ENCODE data around the gene SYT1. TPM values are rescaled to one million over a fixed set of nuclear protein-coding genes. Genes with fewer than 3 reads are reported as not detected.

The SYT1 gene
- total RNA-seq, 1 donor from 2014 or later, result 33.2 TPM

GRCh38 chr12:79057540-79057939, 193.0 kb downstream of the SYT1 start:
- Histone ChIP-seq H3K9me3 (ENCODE audit: insufficient read depth, low read depth, low read length) (no peaks in the 10 kb centered on the region), H3K79me2 (ENCODE audit: insufficient read depth, low read length) (no peaks in the 10 kb centered on the region), H3K9ac (ENCODE audit: low read length) (no peak overlapping the region), H3K27me3 (ENCODE audit: insufficient read depth, low read length) (no peaks in the 10 kb centered on the region), H2AFZ (ENCODE audit: low read depth, low read length) (no peak overlapping the region), H3K4me2 (ENCODE audit: low read length) (no peak overlapping the region), H3K27ac (ENCODE audit: low read depth, low read length) (peak overlapping the region; percentile 75), H4K20me1 (ENCODE audit: insufficient read depth, low read length) (no peaks in the 10 kb centered on the region), H3K4me1 (ENCODE audit: insufficient read depth, low read length) (peaks cover 27% of the 10 kb centered on the region), H3K36me3 (ENCODE audit: insufficient read depth, low read length) (no peaks in the 10 kb centered on the region), H3K4me3 (ENCODE audit: insufficient read depth, low read depth, low read length) (no peak overlapping the region)
- DNase-seq (ENCODE audit: low read depth), result no peak
- Mint-ChIP-seq H3K9me3 (ENCODE audit: unreplicated experiment) (peaks cover 4% of the 10 kb centered on the region), H3K27ac (ENCODE audit: unreplicated experiment) (peak overlapping the region; percentile 86), H3K4me3 (ENCODE audit: unreplicated experiment) (no peak overlapping the region), H3K36me3 (ENCODE audit: low read depth, unreplicated experiment) (no peaks in the 10 kb centered on the region), H3K27me3 (ENCODE audit: low read depth, unreplicated experiment) (no peaks in the 10 kb centered on the region), H3K4me1 (ENCODE audit: low read depth, unreplicated experiment) (peaks cover 34% of the 10 kb centered on the region)
- TF ChIP-seq EZH2 (IDR thresholded peaks at IDR 0.05; ENCODE audit: insufficient read depth, low read length) (no peak), CTCF (IDR thresholded peaks at IDR 0.05; ENCODE audit: insufficient read depth, low read depth, low read length) (no peak)
- no peak for FAIRE-seq

- FAIRE-seq, result peak; percentile 71
- Histone ChIP-seq H3K9ac (ENCODE audit: low read length) (peak overlapping the region; percentile 7), H3K36me3 (ENCODE audit: insufficient read depth, low read length) (no peaks in the 10 kb centered on the region), H3K27ac (ENCODE audit: low read depth, low read length) (peak overlapping the region; percentile 42), H3K27me3 (ENCODE audit: insufficient read depth, low read length) (no peaks in the 10 kb centered on the region), H3K4me1 (ENCODE audit: insufficient read depth, low read length) (peaks cover 27% of the 10 kb centered on the region), H4K20me1 (ENCODE audit: insufficient read depth, low read length) (no peaks in the 10 kb centered on the region), H3K9me3 (ENCODE audit: insufficient read depth, low read depth, low read length) (no peaks in the 10 kb centered on the region), H3K79me2 (ENCODE audit: insufficient read depth, low read length) (no peaks in the 10 kb centered on the region), H3K4me2 (ENCODE audit: low read length) (peak overlapping the region; percentile 49), H2AFZ (ENCODE audit: low read depth, low read length) (no peak overlapping the region), H3K4me3 (ENCODE audit: insufficient read depth, low read depth, low read length) (no peak overlapping the region)
- Mint-ChIP-seq H3K4me1 (ENCODE audit: low read depth, unreplicated experiment) (peaks cover 41% of the 10 kb centered on the region), H3K27ac (ENCODE audit: unreplicated experiment) (peak overlapping the region; percentile 81), H3K9me3 (ENCODE audit: unreplicated experiment) (no peaks in the 10 kb centered on the region), H3K27me3 (ENCODE audit: low read depth, unreplicated experiment) (no peaks in the 10 kb centered on the region), H3K36me3 (ENCODE audit: low read depth, unreplicated experiment) (no peaks in the 10 kb centered on the region), H3K4me3 (ENCODE audit: unreplicated experiment) (no peak overlapping the region)
- TF ChIP-seq CTCF (IDR thresholded peaks at IDR 0.05; ENCODE audit: insufficient read depth, low read depth, low read length), result no peak
- no peak for TF ChIP-seq EZH2 (IDR thresholded peaks at IDR 0.05; ENCODE audit: insufficient read depth, low read length)
- peak; percentile 85 for DNase-seq (ENCODE audit: low read depth)
Measured at GRCh38 chr12:79058342-79058741, 193.8 kb downstream of the SYT1 start.

- Histone ChIP-seq H4K20me1 (ENCODE audit: insufficient read depth, low read length) (no peaks in the 10 kb centered on the region), H3K27ac (ENCODE audit: low read depth, low read length) (no peak overlapping the region), H3K4me2 (ENCODE audit: low read length) (no peak overlapping the region), H3K79me2 (ENCODE audit: insufficient read depth, low read length) (no peaks in the 10 kb centered on the region), H2AFZ (ENCODE audit: low read depth, low read length) (no peak overlapping the region), H3K9me3 (ENCODE audit: insufficient read depth, low read depth, low read length) (no peaks in the 10 kb centered on the region), H3K4me1 (ENCODE audit: insufficient read depth, low read length) (peaks cover 27% of the 10 kb centered on the region), H3K27me3 (ENCODE audit: insufficient read depth, low read length) (no peaks in the 10 kb centered on the region), H3K4me3 (ENCODE audit: insufficient read depth, low read depth, low read length) (no peak overlapping the region), H3K36me3 (ENCODE audit: insufficient read depth, low read length) (no peaks in the 10 kb centered on the region), H3K9ac (ENCODE audit: low read length) (no peak overlapping the region)
- no peak for DNase-seq (ENCODE audit: low read depth)
- no peaks in the 10 kb centered on the region for H3K9me3 Mint-ChIP-seq (ENCODE audit: unreplicated experiment)
- no peaks in the 10 kb centered on the region for H3K27me3 Mint-ChIP-seq (ENCODE audit: low read depth, unreplicated experiment)
- peaks cover 47% of the 10 kb centered on the region for H3K4me1 Mint-ChIP-seq (ENCODE audit: low read depth, unreplicated experiment)
- H3K27ac Mint-ChIP-seq (ENCODE audit: unreplicated experiment), result no peak overlapping the region
- H3K4me3 Mint-ChIP-seq (ENCODE audit: unreplicated experiment), result no peak overlapping the region
- no peak for FAIRE-seq
- TF ChIP-seq CTCF (IDR thresholded peaks at IDR 0.05; ENCODE audit: insufficient read depth, low read depth, low read length), result no peak
- no peak for TF ChIP-seq EZH2 (IDR thresholded peaks at IDR 0.05; ENCODE audit: insufficient read depth, low read length)
- H3K36me3 Mint-ChIP-seq (ENCODE audit: low read depth, unreplicated experiment), result no peaks in the 10 kb centered on the region
Measured at GRCh38 chr12:79059557-79059956, 195.0 kb downstream of the SYT1 start.

Data from astrocyte (in vitro differentiated cells and primary cell).